Effector memory CD4-positive, alpha-beta T cell (primary cell): ENCODE measurements around the gene FSHR.

Source experiments
- DNase-seq, 3 donors: peaks; one replicate each; pipeline ENCODE4 v3.0.0-alpha.2; 2020
- H3K27ac ChIP-seq: 2 replicates; pipeline ENCODE4 v1.7.0; 2013; ENCODE audit warnings: mild to moderate bottlenecking, low read length, moderate library complexity; ENCODE audit not compliant: insufficient read depth, poor library complexity, severe bottlenecking
- H3K27me3 ChIP-seq: replicated peaks from 2 replicates; pipeline ENCODE4 v1.7.0; 2013; ENCODE audit warnings: mild to moderate bottlenecking, low read length; ENCODE audit not compliant: insufficient read depth, control insufficient read depth, poor library complexity, severe bottlenecking
- H3K36me3 ChIP-seq: 2 replicates; pipeline ENCODE4 v1.7.0; 2013; ENCODE audit warnings: mild to moderate bottlenecking, low read length, moderate library complexity; ENCODE audit not compliant: control insufficient read depth, insufficient read depth
- H3K4me1 ChIP-seq: 2 replicates; pipeline ENCODE4 v1.7.0; 2013; ENCODE audit warnings: low read length, mild to moderate bottlenecking; ENCODE audit not compliant: control insufficient read depth, insufficient read depth, poor library complexity, severe bottlenecking
- H3K4me3 ChIP-seq: 2 replicates; pipeline ENCODE4 v1.7.0; 2013; ENCODE audit warnings: low read length, low read depth, mild to moderate bottlenecking; ENCODE audit not compliant: insufficient read depth, poor library complexity, severe bottlenecking
- H3K9me3 ChIP-seq: 2 replicates; pipeline ENCODE4 v1.7.0; 2013; ENCODE audit warnings: mild to moderate bottlenecking, low read length, moderate library complexity; ENCODE audit not compliant: control insufficient read depth

The FSHR gene

GRCh38 chr2:48952614-48953013 lies 201.7 kb downstream of the FSHR start:
- Histone ChIP-seq H3K4me1 (no peaks in the 10 kb centered on the region), H3K9me3 (no peaks in the 10 kb centered on the region), H3K4me3 (no peak overlapping the region), H3K27me3 (no peaks in the 10 kb centered on the region), H3K27ac (no peak overlapping the region), H3K36me3 (no peaks in the 10 kb centered on the region)
- no peak for DNase-seq

GRCh38 chr2:48952143-48952542 lies 202.2 kb downstream of the FSHR start:
- no peak for DNase-seq
- no peaks in the 10 kb centered on the region for H3K4me1 ChIP-seq
- H3K27ac ChIP-seq: no peak overlapping the region
- no peaks in the 10 kb centered on the region for H3K9me3 ChIP-seq
- no peaks in the 10 kb centered on the region for H3K27me3 ChIP-seq
- no peaks in the 10 kb centered on the region for H3K36me3 ChIP-seq
- H3K4me3 ChIP-seq: no peak overlapping the region

- Histone ChIP-seq H3K36me3 (no peaks in the 10 kb centered on the region), H3K4me3 (no peak overlapping the region), H3K4me1 (no peaks in the 10 kb centered on the region), H3K27ac (no peak overlapping the region), H3K27me3 (no peaks in the 10 kb centered on the region), H3K9me3 (no peaks in the 10 kb centered on the region)
- no peak for DNase-seq
Measured at GRCh38 chr2:48948400-48949125, 205.8 kb downstream of the FSHR start.

- Histone ChIP-seq H3K36me3 (no peaks in the 10 kb centered on the region), H3K4me1 (no peaks in the 10 kb centered on the region), H3K9me3 (no peaks in the 10 kb centered on the region), H3K27me3 (no peaks in the 10 kb centered on the region), H3K27ac (no peak overlapping the region), H3K4me3 (no peak overlapping the region)
- DNase-seq: peak in 1 of 3 donors; percentile 7
Measured at GRCh38 chr2:48946449-48947048, 207.8 kb downstream of the FSHR start.

GRCh38 chr2:48944956-48945355 lies 209.4 kb downstream of the FSHR start:
- H3K27me3 ChIP-seq: no peaks in the 10 kb centered on the region
- H3K4me3 ChIP-seq: no peak overlapping the region
- no peak for DNase-seq
- no peaks in the 10 kb centered on the region for H3K4me1 ChIP-seq
- no peak overlapping the region for H3K27ac ChIP-seq
- H3K36me3 ChIP-seq: no peaks in the 10 kb centered on the region
- no peaks in the 10 kb centered on the region for H3K9me3 ChIP-seq

GRCh38 chr2:48943436-48943835 lies 210.9 kb downstream of the FSHR start:
- Histone ChIP-seq H3K27ac (no peak overlapping the region), H3K36me3 (no peaks in the 10 kb centered on the region), H3K27me3 (no peaks in the 10 kb centered on the region), H3K9me3 (no peaks in the 10 kb centered on the region), H3K4me1 (no peaks in the 10 kb centered on the region), H3K4me3 (no peak overlapping the region)
- DNase-seq: no peak

- Histone ChIP-seq H3K36me3 (no peaks in the 10 kb centered on the region), H3K9me3 (no peaks in the 10 kb centered on the region), H3K27ac (no peak overlapping the region), H3K4me3 (no peak overlapping the region), H3K4me1 (no peaks in the 10 kb centered on the region), H3K27me3 (no peaks in the 10 kb centered on the region)
- DNase-seq: no peak
Measured at GRCh38 chr2:48941908-48942307, 212.4 kb downstream of the FSHR start.

GRCh38 chr2:48941456-48941855 lies 212.9 kb downstream of the FSHR start:
- Histone ChIP-seq H3K36me3 (no peaks in the 10 kb centered on the region), H3K9me3 (no peaks in the 10 kb centered on the region), H3K27ac (no peak overlapping the region), H3K4me3 (no peak overlapping the region), H3K4me1 (no peaks in the 10 kb centered on the region), H3K27me3 (no peaks in the 10 kb centered on the region)
- no peak for DNase-seq

- no peak for DNase-seq
- H3K4me1 ChIP-seq: no peaks in the 10 kb centered on the region
- H3K4me3 ChIP-seq: no peak overlapping the region
- H3K27me3 ChIP-seq: no peaks in the 10 kb centered on the region
- no peaks in the 10 kb centered on the region for H3K36me3 ChIP-seq
- H3K27ac ChIP-seq: no peak overlapping the region
- H3K9me3 ChIP-seq: no peaks in the 10 kb centered on the region
Measured at GRCh38 chr2:48940606-48941005, 213.7 kb downstream of the FSHR start.

- Histone ChIP-seq H3K4me1 (no peaks in the 10 kb centered on the region), H3K36me3 (no peaks in the 10 kb centered on the region), H3K27ac (no peak overlapping the region), H3K9me3 (no peaks in the 10 kb centered on the region), H3K4me3 (no peak overlapping the region), H3K27me3 (no peaks in the 10 kb centered on the region)
- DNase-seq: no peak
Measured at GRCh38 chr2:48939232-48939631, 215.1 kb downstream of the FSHR start.
